B cell (primary cell): ENCODE results near the gene OR2D3. TPM values are rescaled to one million over a fixed set of nuclear protein-coding genes. Genes with fewer than 3 reads are reported as not detected.
"Not testable (repeated sequence)": the region's sequence is repeated elsewhere in the genome, so short reads cannot be mapped to it uniquely, and the experiment has no call there.

Experiments used
- ATAC-seq: fragments of 200-7000 bp; cut with Tn5 transposase; one replicate; pipeline ENCODE4 v1.10.0; 2021; ENCODE audit warnings: low read depth, mild to moderate bottlenecking, moderate number of reproducible peaks, moderate library complexity
- CTCF ChIA-PET: fragments of 350-600 bp; sonication (Branson Sonifier 250); formaldehyde crosslinking; loops from one replicate; lab custom pipeline; 2021; ENCODE audit warnings: antibody characterized with exemption, inconsistent platforms; lab: Charles Lee
- POLR2A ChIA-PET: fragments of 350-600 bp; sonication (Branson Sonifier 250); formaldehyde crosslinking; loops from one replicate; lab custom pipeline; 2021; ENCODE audit warnings: antibody characterized with exemption; lab: Charles Lee
- DNase-seq: peaks from one replicate; pipeline ENCODE4 v3.0.0; 2013
- H2AFZ ChIP-seq: 2 replicates; pipeline ENCODE4 v1.6.1; 2012; ENCODE audit warnings: mild to moderate bottlenecking, low read depth, low read length; ENCODE audit not compliant: insufficient read depth, poor library complexity, severe bottlenecking
- H3K27ac ChIP-seq, 2 donors: 1 replicate in 1 of 2; 2 replicates in 1 of 2; pipeline ENCODE4 v1.5.1; 2012 to 2013; ENCODE audit warnings: low read length in 2 of 2, mild to moderate bottlenecking in 2 of 2, moderate library complexity in 1 of 2
- H3K27me3 ChIP-seq, 4 experiments: fragments of 200-600 bp in 1 of 4; sonication (generic) in 1 of 4; replicated peaks in 1 of 4; 1 replicate in 2 of 4; 2 replicates in 2 of 4; pipeline versions ENCODE4 v1.6.1 to v1.7.0; 2013 to 2016; ENCODE audit warnings: low read length in 3 of 4, mild to moderate bottlenecking in 2 of 4, mixed read lengths in 1 of 4, moderate library complexity in 1 of 4; ENCODE audit not compliant: insufficient read depth in 4 of 4, control insufficient read depth in 3 of 4; ENCODE audit errors: control extremely low read depth in 1 of 4
- H3K36me3 ChIP-seq, 2 experiments: replicated peaks in 1 of 2; 1 replicate in 1 of 2; 2 replicates in 1 of 2; pipeline versions ENCODE4 v1.6.1 to v1.7.1; 2013; ENCODE audit warnings: low read length in 1 of 2; ENCODE audit not compliant: insufficient read depth in 2 of 2, control insufficient read depth in 1 of 2; ENCODE audit errors: control extremely low read depth in 1 of 2, extremely low read depth in 1 of 2
- H3K4me1 ChIP-seq, 2 donors: fragments of 200-600 bp in 1 of 2; sonication (generic) in 1 of 2; 1 replicate in 1 of 2; 2 replicates in 1 of 2; pipeline versions ENCODE4 v1.5.1 to v1.6.1; 2013 to 2017; ENCODE audit warnings: low read length in 2 of 2; ENCODE audit not compliant: control insufficient read depth in 2 of 2, insufficient read depth in 2 of 2
- H3K4me2 ChIP-seq: replicated peaks from 2 replicates; pipeline ENCODE3; 2012; ENCODE audit warnings: mild to moderate bottlenecking, low read depth, low read length; ENCODE audit not compliant: poor library complexity, severe bottlenecking
- H3K4me3 ChIP-seq, 5 experiments: fragments of 200-600 bp in 1 of 5; sonication (generic) in 1 of 5; 1 replicate in 3 of 5; 2 replicates in 2 of 5; pipeline versions ENCODE4 v1.5.1 to v1.7.0; 2011 to 2016; ENCODE audit warnings: low read length in 4 of 5, mild to moderate bottlenecking in 4 of 5, low read depth in 2 of 5, control low read depth in 1 of 5, moderate library complexity in 1 of 5; ENCODE audit not compliant: insufficient read depth in 1 of 5; ENCODE audit errors: control extremely low read depth in 1 of 5, extremely low read depth in 1 of 5
- H3K79me2 ChIP-seq: fragments of 200-600 bp; sonication (generic); one replicate; pipeline ENCODE4 v1.6.0; 2016; ENCODE audit warnings: low read length; ENCODE audit not compliant: control insufficient read depth, insufficient read depth
- H3K9ac ChIP-seq: fragments of 200-600 bp; sonication (generic); 2 replicates; pipeline ENCODE4 v1.6.1; 2017; ENCODE audit warnings: mild to moderate bottlenecking, low read length, moderate library complexity
- H3K9me3 ChIP-seq, 3 donors: one replicate each; pipeline versions ENCODE4 v1.6.1 to v1.7.1; 2013; ENCODE audit warnings: low read length in 2 of 3; ENCODE audit not compliant: control insufficient read depth in 2 of 3, insufficient read depth in 1 of 3; ENCODE audit errors: control extremely low read depth in 1 of 3
- H4K20me1 ChIP-seq: 2 replicates; pipeline ENCODE4 v1.6.0; 2012; ENCODE audit warnings: mild to moderate bottlenecking, low read length; ENCODE audit not compliant: insufficient read depth, control insufficient read depth, poor library complexity, severe bottlenecking
- H3K27ac Mint-ChIP-seq: one replicate; pipeline ENCODE4 v1.8.0; 2021; ENCODE audit warnings: mixed read lengths
- H3K27me3 Mint-ChIP-seq: one replicate; pipeline ENCODE4 v1.8.0; 2021; ENCODE audit warnings: mixed read lengths
- H3K4me1 Mint-ChIP-seq: one replicate; pipeline ENCODE4 v1.8.0; 2021; ENCODE audit warnings: mixed read lengths
- H3K4me3 Mint-ChIP-seq: one replicate; pipeline ENCODE4 v1.8.0; 2021; ENCODE audit warnings: mixed read lengths
- H3K9me3 Mint-ChIP-seq: one replicate; pipeline ENCODE4 v1.8.0; 2022; ENCODE audit warnings: mixed read lengths; ENCODE audit not compliant: insufficient read depth
- CTCF ChIP-seq: fragments of 200-600 bp; IDR thresholded peaks from one replicate; pipeline ENCODE4 v1.8.0; 2022; ENCODE audit warnings: antibody characterized with exemption, mild to moderate bottlenecking
- EZH2 ChIP-seq: IDR thresholded peaks from 2 replicates; pipeline ENCODE4 v1.6.1; 2012; ENCODE audit warnings: borderline replicate concordance, low read depth, mild to moderate bottlenecking, moderate library complexity, low read length; ENCODE audit not compliant: insufficient read depth, poor library complexity, severe bottlenecking
- WGBS: methylation state at CpG from one replicate; pipeline ENCODE4 v1.1.5; 2013; ENCODE audit warnings: missing lambda C conversion rate; ENCODE audit not compliant: insufficient coverage; 5-methylcytosine and 5-hydroxymethylcytosine counted together
- intact Hi-C: fragments of 100-400 bp; cut with micrococcal nuclease; formaldehyde crosslinking; loops from one replicate; pipeline ENCODE4 v1.10.0; 2022
- polyA plus RNA-seq: library from polyadenylated mRNA; depleted of rRNA; stranded (reverse); fragments of >200 nt; gene quantifications from 2 replicates; pipeline ENCODE4 v1.2.3, GENCODE V29; 2012
- total RNA-seq, 2 donors: library from RNA; stranded (reverse); fragments of 120-200 nt in 1 of 2; gene quantifications; 1 replicate in 1 of 2; 2 replicates in 1 of 2; pipeline versions ENCODE4 v1.2.3 to v1.2.4, GENCODE V29; 2013 to 2022

The OR2D3 gene
- total and polyA plus RNA-seq, 2 donors (not counting 1 experiment from before 2014, with no cell fraction given) = not detected

GRCh38 chr11:6968816-6969215, 48.0 kb downstream of the OR2D3 start:
- no peak overlapping the region for H3K27ac ChIP-seq
- H3K27me3 ChIP-seq = no peaks in the 10 kb centered on the region
- Mint-ChIP-seq H3K27me3 (no peaks in the 10 kb centered on the region), H3K27ac (no peak overlapping the region), H3K4me1 (no peaks in the 10 kb centered on the region), H3K9me3 (peaks cover 3% of the 10 kb centered on the region), H3K4me3 (no peak overlapping the region)
- H3K4me3 ChIP-seq = no peak overlapping the region
- H4K20me1 ChIP-seq = no peaks in the 10 kb centered on the region
- intact Hi-C loops = no loop called here
- peaks cover 0 to 4% (median 3%) of the 10 kb centered on the region in 3 donors for H3K9me3 ChIP-seq
- CTCF ChIA-PET = no interaction called here
- H3K79me2 ChIP-seq = no peaks in the 10 kb centered on the region
- no peak overlapping the region for H3K4me2 ChIP-seq
- H2AFZ ChIP-seq = no peak overlapping the region
- ATAC-seq (no peak), DNase-seq (no peak)
- no CpG with 5 or more reads among the region's 1 CpG for WGBS
- H3K4me1 ChIP-seq = no peaks in the 10 kb centered on the region
- TF ChIP-seq CTCF = no peak
- TF ChIP-seq EZH2 = no peak
- POLR2A ChIA-PET = no interaction called here
- no peaks in the 10 kb centered on the region for H3K36me3 ChIP-seq
- H3K9ac ChIP-seq = no peak overlapping the region

- H3K27ac Mint-ChIP-seq, H3K9me3 Mint-ChIP-seq, H3K9ac ChIP-seq, DNase-seq, H3K4me2 ChIP-seq, H3K27me3 Mint-ChIP-seq, H3K4me1 ChIP-seq, H3K36me3 ChIP-seq, H2AFZ ChIP-seq, H3K4me1 Mint-ChIP-seq, H4K20me1 ChIP-seq, POLR2A ChIA-PET, H3K79me2 ChIP-seq, H3K27me3 ChIP-seq, H3K4me3 Mint-ChIP-seq, intact Hi-C loops, CTCF ChIA-PET, H3K27ac ChIP-seq, H3K9me3 ChIP-seq, ATAC-seq, H3K4me3 ChIP-seq: not testable (repeated sequence)
- 100% methylated on average over 1 of the region's 4 CpGs for WGBS
These were observed 49.1 kb downstream of the OR2D3 start for GRCh38 chr11:6969854-6970253.

Other genes with a start within 250 kb of the OR2D3 start
- 18.2 and 23.1 TPM in 2 replicates for gene MRPL17, start 237.7 kb upstream of the OR2D3 start, total RNA-seq
- gene MRPL17, start 237.7 kb upstream of the OR2D3 start, polyA plus RNA-seq = 4.8 and 9.9 TPM in 2 replicates
- 0.27 TPM in 1 of 2 replicates, not detected in the other for gene OR2AG2, start 149.0 kb upstream of the OR2D3 start, total RNA-seq
- not detected in 2 replicates for gene OR2AG2, start 149.0 kb upstream of the OR2D3 start, polyA plus RNA-seq
- gene OR2AG1, start 138.0 kb upstream of the OR2D3 start, total RNA-seq = not detected in 2 replicates
- not detected in 2 replicates for gene OR2AG1, start 138.0 kb upstream of the OR2D3 start, polyA plus RNA-seq
- gene OR6A2, start 121.3 kb upstream of the OR2D3 start, total RNA-seq = 0.10 and 0.12 TPM in 2 replicates
- gene OR6A2, start 121.3 kb upstream of the OR2D3 start, polyA plus RNA-seq = not detected in 2 replicates
- not detected in 2 replicates for gene OR10A5, start 75.3 kb upstream of the OR2D3 start, total RNA-seq
- not detected in 2 replicates for gene OR10A5, start 75.3 kb upstream of the OR2D3 start, polyA plus RNA-seq
- gene OR10A2, start 57.9 kb upstream of the OR2D3 start, total RNA-seq = not detected in 2 replicates
- gene OR10A2, start 57.9 kb upstream of the OR2D3 start, polyA plus RNA-seq = not detected in 2 replicates
- gene OR10A4, start 44.4 kb upstream of the OR2D3 start, total RNA-seq = not detected in 2 replicates
- not detected in 2 replicates for gene OR10A4, start 44.4 kb upstream of the OR2D3 start, polyA plus RNA-seq
- not detected in 2 replicates for gene OR2D2, start 28.5 kb upstream of the OR2D3 start, total RNA-seq
- not detected in 2 replicates for gene OR2D2, start 28.5 kb upstream of the OR2D3 start, polyA plus RNA-seq
- gene ZNF215, start 5.4 kb downstream of the OR2D3 start, total RNA-seq = 2.0 and 2.8 TPM in 2 replicates
- 0.48 and 0.85 TPM in 2 replicates for gene ZNF215, start 5.4 kb downstream of the OR2D3 start, polyA plus RNA-seq
- gene ZNF214, start 99.3 kb downstream of the OR2D3 start, total RNA-seq = not detected in 2 replicates
- gene ZNF214, start 99.3 kb downstream of the OR2D3 start, polyA plus RNA-seq = not detected in 2 replicates
- 0.07 TPM in 1 of 2 replicates, not detected in the other for gene NLRP14, start 99.5 kb downstream of the OR2D3 start, total RNA-seq
- gene NLRP14, start 99.5 kb downstream of the OR2D3 start, polyA plus RNA-seq = 0.04 TPM in 1 of 2 replicates, not detected in the other
- gene RBMXL2, start 168.0 kb downstream of the OR2D3 start, total RNA-seq = not detected in 2 replicates
- not detected in 2 replicates for gene RBMXL2, start 168.0 kb downstream of the OR2D3 start, polyA plus RNA-seq